A673 (cell line): ENCODE measurements around the gene TRPV5. TPM values are rescaled to one million over a fixed set of nuclear protein-coding genes. Genes with fewer than 3 reads are reported as not detected.

Experiments
- BruUV-seq: library from RNA; stranded (reverse); fragments of 400-500 nt; replicated peaks from 2 replicates; lab custom pipeline; 2021; lab: Mats Ljungman, UMichigan
- CTCF ChIA-PET: fragments of 300-600 bp; sonication (Branson Sonifier 250); formaldehyde crosslinking; loops from one replicate; lab custom pipeline; 2022; ENCODE audit warnings: antibody characterized with exemption; lab: Charles Lee
- POLR2A ChIA-PET: fragments of 300-600 bp; sonication (Branson Sonifier 250); formaldehyde crosslinking; loops from one replicate; lab custom pipeline; 2022; ENCODE audit warnings: antibody characterized with exemption; ENCODE audit not compliant: low non-redundant PET; lab: Charles Lee
- DNase-seq: peaks from one replicate; pipeline ENCODE4 v3.0.0-alpha.2; 2015; ENCODE audit warnings: low spot score
- H3K27ac ChIP-seq: fragments of 200-600 bp; sonication (generic); 2 replicates; pipeline ENCODE4 v1.5.1; 2016; ENCODE audit warnings: mixed run types, low read depth, mild to moderate bottlenecking, mixed read lengths, antibody characterized with exemption, low read length; ENCODE audit not compliant: poor library complexity, severe bottlenecking
- H3K27me3 ChIP-seq: fragments of 200-600 bp; sonication (generic); replicated peaks from 2 replicates; pipeline ENCODE4 v1.6.1; 2017; ENCODE audit warnings: mixed run types, low read depth, mild to moderate bottlenecking, mixed read lengths, antibody characterized with exemption, low read length; ENCODE audit not compliant: insufficient read depth, poor library complexity
- H3K36me3 ChIP-seq: fragments of 200-600 bp; sonication (generic); 2 replicates; pipeline ENCODE4 v1.6.1; 2016; ENCODE audit warnings: mixed run types, mild to moderate bottlenecking, mixed read lengths, antibody characterized with exemption, low read length; ENCODE audit not compliant: insufficient read depth, poor library complexity, severe bottlenecking
- H3K4me1 ChIP-seq: fragments of 200-600 bp; sonication (generic); 2 replicates; pipeline ENCODE4 v1.6.1; 2017; ENCODE audit warnings: mixed run types, mild to moderate bottlenecking, mixed read lengths, antibody characterized with exemption, low read length; ENCODE audit not compliant: insufficient read depth, poor library complexity, severe bottlenecking
- H3K4me3 ChIP-seq: fragments of 200-600 bp; sonication (generic); 2 replicates; pipeline ENCODE4 v1.5.1; 2016; ENCODE audit warnings: low read depth, mixed run types, mild to moderate bottlenecking, mixed read lengths, low read length; ENCODE audit not compliant: poor library complexity, severe bottlenecking
- H3K9me3 ChIP-seq: fragments of 200-600 bp; sonication (generic); 2 replicates; pipeline ENCODE4 v1.6.1; 2016; ENCODE audit warnings: mixed run types, low read depth, mild to moderate bottlenecking, mixed read lengths, antibody characterized with exemption, low read length; ENCODE audit not compliant: poor library complexity, severe bottlenecking
- EZH2 ChIP-seq: fragments of 200-600 bp; sonication (generic); IDR thresholded peaks from 2 replicates; pipeline ENCODE4 v1.6.1; 2017; ENCODE audit warnings: borderline replicate concordance, low read depth, mild to moderate bottlenecking, mixed read lengths, antibody characterized with exemption, low read length; ENCODE audit not compliant: poor library complexity, severe bottlenecking
- intact Hi-C: fragments of 100-400 bp; cut with micrococcal nuclease; formaldehyde crosslinking; loops from one replicate; pipeline ENCODE4 v1.10.0; 2022; ENCODE audit not compliant: unreplicated experiment
- total RNA-seq: library from RNA; stranded (reverse); gene quantifications from 2 replicates; pipeline ENCODE4 v1.2.3, GENCODE V29; 2021
- TF ChIP-seq, protein P1 (sequence below): fragments of 300-800, 200-600 bp; sonication (generic); conservative IDR thresholded peaks from 2 replicates; pipeline ENCODE4 v1.5.1; 2017; ENCODE audit warnings: low read depth, mild to moderate bottlenecking, antibody characterized with exemption, low read length, moderate library complexity, mixed read lengths

The TRPV5 gene
- total RNA-seq, 1 experiment from 2014 or later: not detected

GRCh38 chr7:142874409-142874808, 59.1 kb downstream of the TRPV5 start:
- no TSS peak for BruUV-seq
- intact Hi-C loops: loop anchor here (5.0 kb wide), 1 partner anchor 48 kb away; no protein-coding TSS in a partner anchor
- H3K36me3 ChIP-seq: no peaks in the 10 kb centered on the region
- no peaks in the 10 kb centered on the region for H3K4me1 ChIP-seq
- no peaks in the 10 kb centered on the region for H3K27me3 ChIP-seq
- no peak for DNase-seq
- CTCF ChIA-PET: no interaction called here
- no peak for TF ChIP-seq EZH2
- TF ChIP-seq, protein P1, sequence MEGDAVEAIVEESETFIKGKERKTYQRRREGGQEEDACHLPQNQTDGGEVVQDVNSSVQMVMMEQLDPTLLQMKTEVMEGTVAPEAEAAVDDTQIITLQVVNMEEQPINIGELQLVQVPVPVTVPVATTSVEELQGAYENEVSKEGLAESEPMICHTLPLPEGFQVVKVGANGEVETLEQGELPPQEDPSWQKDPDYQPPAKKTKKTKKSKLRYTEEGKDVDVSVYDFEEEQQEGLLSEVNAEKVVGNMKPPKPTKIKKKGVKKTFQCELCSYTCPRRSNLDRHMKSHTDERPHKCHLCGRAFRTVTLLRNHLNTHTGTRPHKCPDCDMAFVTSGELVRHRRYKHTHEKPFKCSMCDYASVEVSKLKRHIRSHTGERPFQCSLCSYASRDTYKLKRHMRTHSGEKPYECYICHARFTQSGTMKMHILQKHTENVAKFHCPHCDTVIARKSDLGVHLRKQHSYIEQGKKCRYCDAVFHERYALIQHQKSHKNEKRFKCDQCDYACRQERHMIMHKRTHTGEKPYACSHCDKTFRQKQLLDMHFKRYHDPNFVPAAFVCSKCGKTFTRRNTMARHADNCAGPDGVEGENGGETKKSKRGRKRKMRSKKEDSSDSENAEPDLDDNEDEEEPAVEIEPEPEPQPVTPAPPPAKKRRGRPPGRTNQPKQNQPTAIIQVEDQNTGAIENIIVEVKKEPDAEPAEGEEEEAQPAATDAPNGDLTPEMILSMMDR: no peak
- no peak overlapping the region for H3K27ac ChIP-seq
- no peaks in the 10 kb centered on the region for H3K9me3 ChIP-seq
- POLR2A ChIA-PET: no interaction called here
- no peak overlapping the region for H3K4me3 ChIP-seq

DNA sequence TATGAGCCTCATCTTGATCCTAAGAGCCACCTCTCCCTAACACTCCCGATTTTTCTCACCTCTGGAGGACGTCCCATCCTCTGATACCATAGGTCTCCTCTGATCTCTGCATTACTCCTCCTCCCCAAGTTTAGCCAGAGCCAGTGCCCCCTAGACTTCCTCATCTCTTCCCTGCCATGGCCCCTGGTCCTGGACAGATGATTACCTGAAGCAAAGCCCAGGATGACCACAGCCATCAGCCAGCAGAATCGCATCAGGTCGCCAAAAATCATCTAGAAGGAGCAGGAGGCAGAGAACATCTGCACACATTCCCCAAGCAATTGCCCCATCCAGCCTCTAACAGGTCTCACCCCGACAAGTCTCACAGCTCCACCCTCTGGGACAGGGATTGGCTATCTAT, 59.7 kb downstream of the TRPV5 start:
- TF ChIP-seq, protein P1: no peak
- TF ChIP-seq EZH2: no peak
- intact Hi-C loops: loop anchor here (5.0 kb wide), 1 partner anchor 48 kb away; no protein-coding TSS in a partner anchor

DNA sequence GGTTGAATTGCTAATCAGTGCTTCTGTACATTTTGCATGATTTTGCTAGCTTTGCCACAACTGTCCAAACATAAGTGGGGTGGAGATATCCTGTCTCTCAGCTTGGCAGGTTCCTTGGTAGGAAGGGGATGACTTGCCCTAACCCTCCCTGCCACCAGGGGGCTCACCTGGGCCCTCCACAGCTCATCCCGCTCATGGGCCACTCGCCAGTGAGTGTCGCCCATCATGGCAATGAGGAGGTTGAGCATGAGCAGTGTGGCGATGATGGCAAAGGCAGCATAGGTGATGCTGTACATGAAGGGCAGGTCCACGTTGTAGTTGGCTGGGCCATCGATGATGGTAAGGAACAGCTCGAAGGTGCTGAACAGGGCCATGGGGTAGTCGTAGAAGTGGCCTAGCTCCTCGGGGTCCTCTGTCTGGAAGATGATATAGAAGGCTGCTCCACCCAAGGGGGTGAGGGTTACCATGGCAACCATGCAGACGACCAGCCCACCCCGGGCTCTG, 60.2 kb downstream of the TRPV5 start:
- Histone ChIP-seq H3K4me1 (no peaks in the 10 kb centered on the region), H3K27me3 (no peaks in the 10 kb centered on the region), H3K9me3 (no peaks in the 10 kb centered on the region), H3K36me3 (no peaks in the 10 kb centered on the region), H3K4me3 (no peak overlapping the region), H3K27ac (no peak overlapping the region)
- TF ChIP-seq, protein P1: peak; percentile 69
- no peak for TF ChIP-seq EZH2
- CTCF ChIA-PET: interaction anchor here (1.0 to 2.2 kb wide), 2 partner anchors 12 to 342 kb away, joined by 4 to 16 read pairs; no protein-coding TSS in a partner anchor
- POLR2A ChIA-PET: no interaction called here
- intact Hi-C loops: loop anchor here (5.0 kb wide), 1 partner anchor 49 kb away; no protein-coding TSS in a partner anchor
- DNase-seq: peak; percentile 48
- BruUV-seq: no TSS peak

More for the DNA sequence above, 59.7 kb downstream of the TRPV5 start:
- H3K27me3 ChIP-seq: no peaks in the 10 kb centered on the region
- no peaks in the 10 kb centered on the region for H3K4me1 ChIP-seq
- no peaks in the 10 kb centered on the region for H3K36me3 ChIP-seq
- DNase-seq: no peak
- H3K9me3 ChIP-seq: no peaks in the 10 kb centered on the region
- POLR2A ChIA-PET: no interaction called here
- H3K27ac ChIP-seq: no peak overlapping the region
- H3K4me3 ChIP-seq: no peak overlapping the region
- BruUV-seq: no TSS peak
- CTCF ChIA-PET: interaction anchor here (1.0 to 2.2 kb wide), 2 partner anchors 13 to 341 kb away, joined by 4 to 16 read pairs; no protein-coding TSS in a partner anchor
